ENCODE measurements around the gene ZNF568. TPM values are rescaled to one million over a fixed set of nuclear protein-coding genes. Genes with fewer than 3 reads are reported as not detected.

Gene ZNF568
- total and polyA plus RNA-seq, 9 of the 15 experiments (the other 6 are each of a cell fraction or from before 2014, with no cell fraction given) = 0.04 to 0.36 (median 0.07) TPM; not detected in 1

DNA sequence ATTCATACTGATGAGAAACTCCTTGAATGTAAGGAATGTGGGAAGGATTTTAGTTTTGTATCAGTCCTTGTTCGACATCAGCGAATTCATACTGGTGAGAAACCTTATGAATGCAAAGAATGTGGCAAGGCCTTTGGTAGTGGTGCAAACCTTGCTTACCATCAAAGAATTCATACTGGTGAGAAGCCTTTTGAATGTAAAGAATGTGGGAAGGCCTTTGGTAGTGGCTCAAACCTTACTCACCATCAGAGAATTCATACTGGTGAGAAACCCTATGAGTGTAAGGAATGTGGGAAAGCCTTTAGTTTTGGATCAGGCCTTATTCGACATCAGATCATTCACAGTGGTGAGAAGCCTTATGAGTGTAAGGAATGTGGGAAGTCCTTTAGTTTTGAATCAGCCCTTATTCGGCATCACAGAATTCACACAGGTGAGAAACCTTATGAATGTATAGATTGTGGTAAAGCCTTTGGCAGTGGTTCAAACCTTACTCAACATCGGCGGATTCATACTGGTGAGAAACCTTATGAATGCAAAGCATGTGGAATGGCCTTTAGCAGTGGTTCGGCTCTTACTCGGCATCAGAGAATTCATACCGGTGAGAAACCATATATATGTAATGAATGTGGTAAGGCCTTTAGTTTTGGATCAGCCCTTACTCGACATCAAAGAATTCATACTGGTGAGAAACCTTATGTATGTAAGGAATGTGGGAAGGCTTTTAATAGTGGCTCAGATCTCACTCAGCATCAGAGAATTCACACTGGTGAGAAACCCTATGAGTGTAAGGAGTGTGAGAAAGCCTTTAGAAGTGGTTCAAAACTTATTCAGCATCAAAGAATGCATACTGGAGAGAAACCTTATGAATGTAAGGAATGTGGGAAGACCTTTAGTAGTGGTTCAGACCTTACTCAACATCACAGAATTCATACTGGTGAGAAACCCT is 38.9 kb upstream of the ZNF568 start:
- H3K27me3 ChIP-seq (ENCODE audit: control insufficient read depth in 2 of 2, insufficient read depth in 2 of 2, low read length in 2 of 2) = no peaks in the 10 kb centered on the region

More for the DNA sequence above, 38.9 kb upstream of the ZNF568 start:
- no peak for TF ChIP-seq CREB3 (tag; conservative IDR thresholded peaks at IDR 0.05; ENCODE audit: low read depth)
- TF ChIP-seq ZNF274 (IDR thresholded peaks at IDR 0.05; ENCODE audit: borderline replicate concordance, low read depth, low read length) = peak; percentile 78
- ATAC-seq (no peak), DNase-seq (ENCODE audit: extremely low read depth in 1 of 4, low spot score in 3 of 4) (no peak), FAIRE-seq (no peak)
- no peaks in the 10 kb centered on the region for H4K20me1 ChIP-seq (replicated peaks; ENCODE audit: control insufficient read depth, insufficient read depth, low read length)
- no peaks in the 10 kb centered on the region for H3K4me1 ChIP-seq (replicated peaks in 1 of 2; ENCODE audit: control insufficient read depth in 2 of 2, insufficient read depth in 2 of 2, low read length in 2 of 2)
- H2AFZ ChIP-seq (ENCODE audit: low read depth, low read length) = no peak overlapping the region
- H3K4me3 ChIP-seq = no peak overlapping the region
- no peaks in the 10 kb centered on the region for H3K79me2 ChIP-seq (ENCODE audit: control insufficient read depth, insufficient read depth, low read length)
- WGBS (ENCODE audit: insufficient coverage, low coverage, missing lambda C conversion rate) = 5% methylated on average over 9 of the region's 10 CpGs
- 0 out of 2 replicates have a peak, but pooled peaks cover 2% of the 10 kb centered on the region for H3K9me3 ChIP-seq (replicated peaks; ENCODE audit: control insufficient read depth, insufficient read depth, low read depth, low read length)
- no peak overlapping the region for H3K27ac ChIP-seq (ENCODE audit: extremely low read depth, low read depth, low read length)
- H3K36me3 ChIP-seq (ENCODE audit: control insufficient read depth, insufficient read depth, low read length) = no peaks in the 10 kb centered on the region
- H3K4me2 ChIP-seq (ENCODE audit: insufficient read depth, low read length) = no peak overlapping the region
- ChIA-PET CTCF (ENCODE audit: low intra/inter-chr PET ratio) (no interaction called here), POLR2A (no interaction called here)
- no TSS peak for BruUV-seq (replicated peaks)
- H3K9ac ChIP-seq (ENCODE audit: insufficient read depth in 1 of 2, low read depth in 2 of 2, low read length in 2 of 2) = no peak overlapping the region
- no peaks in the 10 kb centered on the region for H3K9me1 ChIP-seq (ENCODE audit: control insufficient read depth, insufficient read depth, low read length)
- in situ Hi-C loops (cut with MboI) = no loop called here
- intact Hi-C loops (cut with micrococcal nuclease) = no loop called here

Data from K562 (cell line).